Erythroblast (primary cell): ENCODE results near the gene FAM237B.

Experiments used
- GATA1 ChIP-seq: IDR thresholded peaks from 2 replicates; pipeline ENCODE4 v1.6.1; 2011; ENCODE audit warnings: low read depth, mild to moderate bottlenecking, control low read depth, low read length, moderate library complexity
- POLR2A ChIP-seq: IDR thresholded peaks from 2 replicates; pipeline ENCODE4 v1.6.1; 2011; ENCODE audit warnings: mild to moderate bottlenecking, low read length

DNA sequence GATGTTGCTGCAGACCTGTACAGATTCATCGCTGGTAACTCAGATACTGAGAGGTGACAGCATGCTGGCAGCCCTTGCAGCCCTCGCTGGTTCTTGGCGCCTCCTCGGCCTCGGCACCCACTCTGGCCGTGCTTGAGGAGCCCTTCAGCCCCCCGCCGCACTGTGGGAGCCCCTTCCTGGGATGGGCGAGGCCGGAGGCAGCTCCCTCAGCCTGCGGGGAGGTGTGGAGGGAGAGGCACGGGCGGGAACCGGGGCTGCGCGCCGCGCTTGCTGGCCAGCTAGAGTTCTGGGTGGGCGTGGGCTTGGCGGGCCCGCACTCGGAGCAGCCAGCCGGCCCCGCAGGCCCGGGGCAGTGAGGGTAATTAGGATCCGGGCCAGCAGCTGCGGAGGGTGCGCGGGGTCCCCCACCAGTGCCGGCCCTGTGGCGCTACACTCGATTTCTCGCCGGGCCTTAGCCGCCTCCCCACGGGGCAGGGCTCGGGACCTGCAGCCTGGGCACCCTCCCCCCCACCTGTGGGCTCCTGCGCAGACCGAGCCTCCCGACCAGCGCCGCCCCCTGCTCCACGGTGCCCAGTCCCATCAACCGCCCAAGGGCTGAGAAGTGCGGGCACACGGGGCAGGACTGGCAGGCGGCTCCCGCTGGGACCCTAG, 13.2 kb upstream of the FAM237B start:
- TF ChIP-seq POLR2A (no peak), GATA1 (no peak)
